ENCODE measurements around the gene GRIK4.

- TF ChIP-seq CTCF (conservative IDR thresholded peaks at IDR 0.05) = no peak
- no peak for TF ChIP-seq EZH2 (IDR thresholded peaks at IDR 0.05; ENCODE audit: low read depth)
These were observed 483.6 kb downstream of the GRIK4 start for GRCh38 chr11:120995184-120995583.
